BLaER1 (cell line): ENCODE measurements around the gene CARD19.
"Not testable (repeated sequence)": the region's sequence is repeated elsewhere in the genome, so short reads cannot be mapped to it uniquely, and the experiment has no call there.

Experiments used
- H3K27ac ChIP-seq: shearing (Covaris generic); formaldehyde crosslinking; 2 replicates; pipeline ENCODE4 v1.8.1; 2022
- H3K27me3 ChIP-seq: shearing (Covaris generic); formaldehyde crosslinking; 2 replicates; pipeline ENCODE4 v1.8.1; 2022
- H3K36me3 ChIP-seq: shearing (Covaris generic); formaldehyde crosslinking; 2 replicates; pipeline ENCODE4 v1.8.1; 2022
- H3K4me1 ChIP-seq: shearing (Covaris generic); formaldehyde crosslinking; 2 replicates; pipeline ENCODE4 v1.8.1; 2022
- H3K4me2 ChIP-seq: shearing (Covaris generic); formaldehyde crosslinking; 2 replicates; pipeline ENCODE4 v1.8.1; 2022
- H3K4me3 ChIP-seq: shearing (Covaris generic); formaldehyde crosslinking; 2 replicates; pipeline ENCODE4 v1.8.1; 2022
- H3K9ac ChIP-seq: shearing (Covaris generic); formaldehyde crosslinking; 2 replicates; pipeline ENCODE4 v1.8.1; 2022
- H3K9me3 ChIP-seq: shearing (Covaris generic); formaldehyde crosslinking; 2 replicates; pipeline ENCODE4 v1.8.1; 2022
- H4K20me1 ChIP-seq: shearing (Covaris generic); formaldehyde crosslinking; 2 replicates; pipeline ENCODE4 v1.8.1; 2022
- Cebpa-rat ChIP-seq: shearing (Covaris generic); IDR thresholded peaks from 2 replicates; pipeline ENCODE4 v1.8.1; 2022

Gene CARD19

DNA sequence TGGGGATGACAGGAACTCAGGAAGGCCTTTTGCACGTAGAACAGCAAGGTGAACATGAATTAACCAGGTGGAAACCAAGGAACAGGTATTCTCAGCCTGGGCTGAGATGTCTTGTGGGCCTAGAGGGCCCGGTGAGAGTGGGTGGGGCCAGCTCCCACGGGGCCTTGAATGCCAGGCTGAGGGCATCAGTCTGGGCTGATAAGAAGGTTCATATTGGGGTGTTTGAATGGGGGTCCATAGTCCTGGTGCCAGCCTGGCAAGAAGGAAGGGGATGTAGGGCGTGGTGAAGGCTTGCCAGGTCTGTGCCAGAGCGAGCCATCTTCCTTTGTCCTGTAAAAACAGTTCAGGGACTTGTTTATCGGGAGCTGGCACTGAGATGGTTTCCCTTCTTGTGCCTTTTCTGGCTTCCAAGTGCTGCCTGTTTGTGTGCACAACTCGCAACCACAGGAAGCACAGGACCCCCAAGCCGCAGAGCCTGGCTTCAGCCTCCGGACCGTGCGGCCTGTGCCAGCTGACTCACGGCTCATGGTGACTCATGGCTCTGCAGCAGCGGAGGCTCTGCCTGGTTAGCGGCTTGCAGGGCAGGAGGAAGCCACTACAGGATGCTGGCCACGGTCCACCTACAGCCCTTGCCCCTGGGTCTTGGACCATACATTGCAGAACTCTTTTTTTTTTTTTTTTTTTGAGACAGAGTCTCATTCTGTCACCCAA, 2.4 kb downstream of the CARD19 start:
- peaks cover 55% of the 10 kb centered on the region for H3K4me1 ChIP-seq
- H3K9ac ChIP-seq: peak overlapping the region; percentile 82
- H4K20me1 ChIP-seq: peaks cover 34% of the 10 kb centered on the region
- H3K27me3 ChIP-seq: no peaks in the 10 kb centered on the region
- peak overlapping the region; percentile 100 for H3K4me3 ChIP-seq
- H3K9me3 ChIP-seq: peaks cover 20% of the 10 kb centered on the region
- H3K36me3 ChIP-seq: peaks cover 27% of the 10 kb centered on the region
- H3K4me2 ChIP-seq: peak overlapping the region; percentile 100
- peak overlapping the region; percentile 87 for H3K27ac ChIP-seq
- TF ChIP-seq Cebpa-rat: no peak

DNA sequence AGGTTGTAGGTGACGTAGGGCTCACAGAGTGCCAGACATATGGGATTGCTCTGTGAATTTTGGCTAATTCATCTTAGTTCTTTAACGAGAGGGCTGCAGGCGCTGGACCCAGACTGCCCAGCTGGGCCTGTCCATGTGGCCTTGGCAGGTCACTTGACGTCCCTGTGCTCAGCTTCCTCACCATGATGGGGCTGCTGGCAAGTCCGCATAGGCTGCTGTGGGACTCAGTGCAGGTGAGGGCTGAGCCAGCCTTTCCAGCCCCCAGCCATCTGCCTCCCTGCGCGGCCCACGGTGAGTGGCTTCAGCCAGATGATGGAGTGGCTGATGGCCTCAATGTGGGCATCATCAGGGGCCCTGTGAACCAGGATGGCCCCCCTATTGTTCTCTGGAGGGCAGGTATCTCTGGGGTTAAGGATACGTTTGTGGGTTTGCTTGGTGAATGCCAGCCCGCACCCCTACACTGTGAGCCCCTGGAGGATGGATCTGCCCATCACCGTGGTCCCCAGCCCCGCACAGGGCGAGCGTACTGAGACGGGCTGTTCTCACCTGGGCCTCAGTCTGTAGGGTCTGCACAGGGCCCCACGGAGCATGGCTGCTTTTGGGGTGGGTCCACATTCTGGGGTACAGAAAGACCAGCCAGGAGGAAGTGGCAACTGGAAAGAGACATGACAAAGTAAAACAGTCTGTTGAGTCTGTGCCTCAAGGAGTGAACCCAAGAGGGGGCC, 3.7 kb downstream of the CARD19 start:
- peak overlapping the region; percentile 100 for H3K4me2 ChIP-seq
- peaks cover 36% of the 10 kb centered on the region for H3K36me3 ChIP-seq
- H4K20me1 ChIP-seq: peaks cover 34% of the 10 kb centered on the region
- H3K9me3 ChIP-seq: peaks cover 31% of the 10 kb centered on the region
- TF ChIP-seq Cebpa-rat: no peak
- H3K27ac ChIP-seq: peak overlapping the region; percentile 87
- no peaks in the 10 kb centered on the region for H3K27me3 ChIP-seq
- H3K4me3 ChIP-seq: 0 out of 2 replicates have a peak overlapping the region, but pooled peaks have one; percentile 100
- no peak overlapping the region for H3K9ac ChIP-seq
- H3K4me1 ChIP-seq: peaks cover 42% of the 10 kb centered on the region

DNA sequence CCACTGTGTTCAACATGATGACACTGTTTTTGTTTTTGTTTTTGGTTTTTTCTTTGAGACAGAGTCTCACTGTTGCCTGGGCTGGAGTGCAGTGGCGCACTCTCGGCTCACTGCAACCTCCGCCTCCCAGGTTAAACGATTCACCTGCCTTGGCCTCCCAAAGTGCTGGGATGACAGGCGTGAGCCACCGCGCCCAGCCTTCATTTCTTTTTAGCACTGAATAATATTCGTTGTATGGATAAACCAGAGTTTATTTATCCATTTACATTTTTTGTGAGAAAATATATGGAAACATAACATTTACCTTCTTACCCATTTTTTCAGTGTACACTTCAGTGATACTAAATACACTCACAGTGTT, 4.2 kb downstream of the CARD19 start:
- no peak overlapping the region for H3K27ac ChIP-seq
- no peak overlapping the region for H3K9ac ChIP-seq
- H3K9me3 ChIP-seq: peaks cover 36% of the 10 kb centered on the region
- H4K20me1 ChIP-seq: peaks cover 34% of the 10 kb centered on the region
- H3K27me3 ChIP-seq: no peaks in the 10 kb centered on the region
- H3K36me3 ChIP-seq: peaks cover 40% of the 10 kb centered on the region
- H3K4me1 ChIP-seq: peaks cover 36% of the 10 kb centered on the region
- H3K4me3 ChIP-seq: no peak overlapping the region
- H3K4me2 ChIP-seq: peak overlapping the region; percentile 100; the same call in 1 of the 2 replicates
- no peak for TF ChIP-seq Cebpa-rat

DNA sequence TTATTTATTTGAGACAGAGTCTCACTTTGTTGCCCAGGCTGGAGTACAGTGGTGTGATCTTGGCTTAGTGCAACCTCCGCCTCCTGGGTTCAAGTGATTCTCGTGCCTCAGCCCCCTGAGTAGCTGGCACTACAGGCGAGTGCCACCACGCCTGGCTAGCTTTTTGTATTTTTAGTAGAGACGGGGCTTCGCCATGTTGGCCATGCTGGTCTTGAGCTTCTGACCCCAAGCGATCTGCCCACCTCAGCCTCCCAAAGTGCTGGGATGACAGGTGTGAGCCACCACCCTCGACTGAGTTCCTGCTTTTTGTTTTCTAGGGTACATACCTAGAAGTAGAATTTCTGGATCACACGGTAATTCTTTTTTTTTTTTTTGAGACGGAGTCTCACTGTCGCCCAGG, 5.1 kb downstream of the CARD19 start:
- H3K27ac ChIP-seq, H3K27me3 ChIP-seq, H3K9ac ChIP-seq, H3K4me2 ChIP-seq, H3K4me3 ChIP-seq: not testable (repeated sequence)
- Histone ChIP-seq H3K36me3 (peaks cover 41% of the 10 kb centered on the region), H4K20me1 (peaks cover 34% of the 10 kb centered on the region), H3K9me3 (peaks cover 37% of the 10 kb centered on the region), H3K4me1 (peaks cover 36% of the 10 kb centered on the region)

DNA sequence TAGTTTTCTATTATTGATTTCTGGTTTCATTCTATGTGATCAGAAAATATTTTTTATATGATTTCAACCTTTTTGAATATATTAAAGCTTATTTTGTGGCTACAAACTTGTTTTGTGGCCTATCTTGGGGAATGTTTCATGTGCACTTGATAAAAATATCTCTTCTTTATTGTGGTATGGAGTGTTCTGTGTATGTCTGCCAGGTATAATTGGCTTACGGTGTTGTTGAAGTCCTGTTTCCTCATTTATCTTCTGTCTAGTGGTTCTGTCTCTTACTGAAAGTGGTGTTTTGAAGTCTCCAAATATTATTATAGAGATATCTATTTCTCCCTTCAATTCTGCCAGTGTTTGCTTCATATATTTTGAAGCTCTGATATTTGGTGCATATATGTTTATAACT, 9.6 kb downstream of the CARD19 start:
- peaks cover 29% of the 10 kb centered on the region for H4K20me1 ChIP-seq
- H3K9me3 ChIP-seq: peaks cover 37% of the 10 kb centered on the region
- no peak overlapping the region for H3K4me2 ChIP-seq
- H3K9ac ChIP-seq: no peak overlapping the region
- peaks cover 46% of the 10 kb centered on the region for H3K4me1 ChIP-seq
- H3K4me3 ChIP-seq: no peak overlapping the region
- no peaks in the 10 kb centered on the region for H3K27me3 ChIP-seq
- no peak overlapping the region for H3K27ac ChIP-seq
- no peak for TF ChIP-seq Cebpa-rat
- peaks cover 36% of the 10 kb centered on the region for H3K36me3 ChIP-seq

DNA sequence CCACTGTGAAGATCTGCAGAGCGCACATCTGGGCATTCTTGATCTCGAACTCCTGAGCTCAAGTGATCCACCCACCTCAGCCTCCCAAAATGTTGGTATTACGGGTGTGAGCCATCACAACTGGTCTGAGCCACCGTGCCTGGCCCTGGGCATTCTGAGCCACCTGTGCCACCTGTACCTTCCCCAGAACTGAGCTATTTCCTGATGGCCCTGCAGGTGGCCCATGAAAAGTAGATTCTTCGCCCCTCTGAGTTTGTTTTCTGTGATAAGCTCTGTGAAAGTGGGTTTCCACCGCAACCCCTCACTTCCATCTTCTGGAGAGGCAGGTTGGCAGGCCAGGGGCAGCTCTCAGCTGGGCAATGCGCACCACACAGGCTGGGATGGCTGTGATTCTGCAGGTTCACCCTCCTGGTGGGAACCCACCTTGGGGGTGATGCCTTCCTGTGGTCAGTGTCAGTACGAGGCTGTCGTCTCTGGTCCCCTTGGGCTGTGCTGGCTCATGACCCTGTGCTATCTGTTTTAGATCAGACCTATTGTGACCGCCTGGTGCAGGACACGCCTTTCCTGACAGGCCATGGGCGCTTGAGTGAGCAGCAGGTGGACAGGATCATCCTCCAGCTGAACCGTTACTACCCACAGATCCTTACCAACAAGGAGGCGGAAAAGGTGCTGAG, 11.3 kb downstream of the CARD19 start:
- Histone ChIP-seq H3K4me2 (peak overlapping the region; percentile 46), H3K36me3 (peaks cover 21% of the 10 kb centered on the region), H3K4me3 (no peak overlapping the region), H3K4me1 (peaks cover 63% of the 10 kb centered on the region), H3K27me3 (no peaks in the 10 kb centered on the region), H4K20me1 (peaks cover 37% of the 10 kb centered on the region), H3K9ac (no peak overlapping the region; the same call in 1 of the 2 replicates), H3K9me3 (peaks cover 23% of the 10 kb centered on the region), H3K27ac (peak overlapping the region; percentile 43)
- no peak for TF ChIP-seq Cebpa-rat

- no peaks in the 10 kb centered on the region for H3K27me3 ChIP-seq
- H3K36me3 ChIP-seq: peaks cover 23% of the 10 kb centered on the region
- H3K4me3 ChIP-seq: no peak overlapping the region
- peaks cover 37% of the 10 kb centered on the region for H4K20me1 ChIP-seq
- peaks cover 68% of the 10 kb centered on the region for H3K4me1 ChIP-seq
- 0 out of 2 replicates have a peak overlapping the region, but pooled peaks have one; percentile 43 for H3K27ac ChIP-seq
- H3K9me3 ChIP-seq: peaks cover 23% of the 10 kb centered on the region
- H3K9ac ChIP-seq: no peak overlapping the region
- H3K4me2 ChIP-seq: peak overlapping the region; percentile 46
- TF ChIP-seq Cebpa-rat: no peak
Observed at GRCh38 chr9:93107825-93108161, 11.8 kb downstream of the CARD19 start.

- no peak for TF ChIP-seq Cebpa-rat
- H3K27ac ChIP-seq: peak overlapping the region; percentile 12; the same call in 1 of the 2 replicates
- H4K20me1 ChIP-seq: peaks cover 37% of the 10 kb centered on the region
- H3K27me3 ChIP-seq: no peaks in the 10 kb centered on the region
- H3K9me3 ChIP-seq: peaks cover 16% of the 10 kb centered on the region
- H3K9ac ChIP-seq: no peak overlapping the region
- H3K4me1 ChIP-seq: peaks cover 74% of the 10 kb centered on the region
- no peak overlapping the region for H3K4me3 ChIP-seq
- H3K4me2 ChIP-seq: peak overlapping the region; percentile 92
- H3K36me3 ChIP-seq: peaks cover 28% of the 10 kb centered on the region
Observed at GRCh38 chr9:93108291-93109041, 12.4 kb downstream of the CARD19 start.

DNA sequence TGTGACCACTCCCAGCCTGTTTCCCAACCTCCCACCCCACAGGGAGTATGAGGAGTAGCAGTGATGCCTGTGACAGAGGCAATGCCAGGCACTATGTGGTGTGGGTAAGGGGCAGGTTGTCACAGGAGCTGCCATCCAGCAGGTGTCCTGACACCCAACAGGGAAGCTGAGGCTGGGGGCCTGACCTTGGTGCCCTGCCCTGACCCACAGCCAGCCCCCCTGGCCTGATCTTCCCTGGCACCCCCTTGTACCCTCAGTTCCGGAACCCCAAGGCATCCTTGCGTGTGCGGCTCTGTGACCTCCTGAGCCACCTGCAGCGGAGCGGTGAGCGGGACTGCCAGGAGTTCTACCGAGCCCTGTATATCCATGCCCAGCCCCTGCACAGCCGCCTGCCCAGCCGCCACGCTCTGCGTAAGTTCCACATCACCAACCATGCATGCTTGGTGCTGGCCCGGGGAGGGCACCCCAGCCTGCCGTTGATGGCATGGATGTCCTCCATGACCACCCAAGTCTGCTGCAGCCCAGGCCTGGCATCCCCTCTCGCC, 14.4 kb downstream of the CARD19 start:
- peaks cover 37% of the 10 kb centered on the region for H4K20me1 ChIP-seq
- H3K27ac ChIP-seq: peak overlapping the region; percentile 79
- no peaks in the 10 kb centered on the region for H3K9me3 ChIP-seq
- H3K4me1 ChIP-seq: peaks cover 92% of the 10 kb centered on the region
- H3K9ac ChIP-seq: peak overlapping the region; percentile 70; the same call in 1 of the 2 replicates
- H3K36me3 ChIP-seq: peaks cover 22% of the 10 kb centered on the region
- no peak overlapping the region for H3K4me3 ChIP-seq
- no peaks in the 10 kb centered on the region for H3K27me3 ChIP-seq
- peak overlapping the region; percentile 92 for H3K4me2 ChIP-seq
- TF ChIP-seq Cebpa-rat: no peak
